ENCODE data around the gene TIGD3. TPM values are rescaled to one million over a fixed set of nuclear protein-coding genes. Genes with fewer than 3 reads are reported as not detected.
"Not testable (repeated sequence)": the region's sequence is repeated elsewhere in the genome, so short reads cannot be mapped to it uniquely, and the experiment has no call there.

The TIGD3 gene
- total RNA-seq, 1 donor from 2014 or later, result 0.20 TPM

- FAIRE-seq (no peak), DNase-seq (ENCODE audit: low read depth) (peak; percentile 68)
- no peaks in the 10 kb centered on the region for H3K27me3 Mint-ChIP-seq (ENCODE audit: low read depth, unreplicated experiment)
- H3K27ac Mint-ChIP-seq (ENCODE audit: unreplicated experiment), result peak overlapping the region; percentile 63
- Histone ChIP-seq H3K9me3 (ENCODE audit: insufficient read depth, low read depth, low read length) (no peaks in the 10 kb centered on the region), H2AFZ (ENCODE audit: low read depth, low read length) (no peak overlapping the region), H3K4me1 (ENCODE audit: insufficient read depth, low read length) (peaks cover 10% of the 10 kb centered on the region), H3K27ac (ENCODE audit: low read depth, low read length) (no peak overlapping the region), H3K79me2 (ENCODE audit: insufficient read depth, low read length) (peaks cover 13% of the 10 kb centered on the region), H4K20me1 (ENCODE audit: insufficient read depth, low read length) (peaks cover 7% of the 10 kb centered on the region), H3K27me3 (ENCODE audit: insufficient read depth, low read length) (no peaks in the 10 kb centered on the region), H3K4me2 (ENCODE audit: low read length) (peak overlapping the region; percentile 35), H3K36me3 (ENCODE audit: insufficient read depth, low read length) (no peaks in the 10 kb centered on the region), H3K9ac (ENCODE audit: low read length) (peak overlapping the region; percentile 14), H3K4me3 (ENCODE audit: insufficient read depth, low read depth, low read length) (no peak overlapping the region)
- no peaks in the 10 kb centered on the region for H3K9me3 Mint-ChIP-seq (ENCODE audit: unreplicated experiment)
- H3K4me3 Mint-ChIP-seq (ENCODE audit: unreplicated experiment), result no peak overlapping the region
- TF ChIP-seq CTCF (IDR thresholded peaks at IDR 0.05; ENCODE audit: insufficient read depth, low read depth, low read length), result peak; percentile 87
- TF ChIP-seq EZH2 (IDR thresholded peaks at IDR 0.05; ENCODE audit: insufficient read depth, low read length), result no peak
- no peaks in the 10 kb centered on the region for H3K4me1 Mint-ChIP-seq (ENCODE audit: low read depth, unreplicated experiment)
- H3K36me3 Mint-ChIP-seq (ENCODE audit: low read depth, unreplicated experiment), result no peaks in the 10 kb centered on the region
Measured at GRCh38 chr11:65329944-65330403, 24.6 kb upstream of the TIGD3 start.

GRCh38 chr11:65330544-65330943 lies 24.0 kb upstream of the TIGD3 start:
- H3K4me1 ChIP-seq (ENCODE audit: insufficient read depth, low read length), result peaks cover 15% of the 10 kb centered on the region
- no peaks in the 10 kb centered on the region for H3K27me3 ChIP-seq (ENCODE audit: insufficient read depth, low read length)
- H3K4me1 Mint-ChIP-seq (ENCODE audit: low read depth, unreplicated experiment), result peaks cover 5% of the 10 kb centered on the region
- no peak overlapping the region for H3K4me3 ChIP-seq (ENCODE audit: insufficient read depth, low read depth, low read length)
- no peaks in the 10 kb centered on the region for H3K27me3 Mint-ChIP-seq (ENCODE audit: low read depth, unreplicated experiment)
- FAIRE-seq (no peak), DNase-seq (ENCODE audit: low read depth) (no peak)
- no peak overlapping the region for H3K4me2 ChIP-seq (ENCODE audit: low read length)
- H3K27ac Mint-ChIP-seq (ENCODE audit: unreplicated experiment), result peak overlapping the region; percentile 62
- H3K36me3 Mint-ChIP-seq (ENCODE audit: low read depth, unreplicated experiment), result no peaks in the 10 kb centered on the region
- peaks cover 18% of the 10 kb centered on the region for H3K79me2 ChIP-seq (ENCODE audit: insufficient read depth, low read length)
- H3K9me3 ChIP-seq (ENCODE audit: insufficient read depth, low read depth, low read length), result no peaks in the 10 kb centered on the region
- H4K20me1 ChIP-seq (ENCODE audit: insufficient read depth, low read length), result peaks cover 13% of the 10 kb centered on the region
- no peak overlapping the region for H3K9ac ChIP-seq (ENCODE audit: low read length)
- H3K9me3 Mint-ChIP-seq (ENCODE audit: unreplicated experiment), result no peaks in the 10 kb centered on the region
- no peak overlapping the region for H3K27ac ChIP-seq (ENCODE audit: low read depth, low read length)
- no peak overlapping the region for H2AFZ ChIP-seq (ENCODE audit: low read depth, low read length)
- TF ChIP-seq CTCF (IDR thresholded peaks at IDR 0.05; ENCODE audit: insufficient read depth, low read depth, low read length) (no peak), EZH2 (IDR thresholded peaks at IDR 0.05; ENCODE audit: insufficient read depth, low read length) (no peak)
- H3K36me3 ChIP-seq (ENCODE audit: insufficient read depth, low read length), result no peaks in the 10 kb centered on the region
- no peak overlapping the region for H3K4me3 Mint-ChIP-seq (ENCODE audit: unreplicated experiment)

GRCh38 chr11:65332591-65332990 lies 22.0 kb upstream of the TIGD3 start:
- not testable (repeated sequence) for H3K27me3 Mint-ChIP-seq (ENCODE audit: low read depth, unreplicated experiment); H3K4me3 ChIP-seq (ENCODE audit: insufficient read depth, low read depth, low read length); H3K4me3 Mint-ChIP-seq (ENCODE audit: unreplicated experiment); H3K27me3 ChIP-seq (ENCODE audit: insufficient read depth, low read length); DNase-seq (ENCODE audit: low read depth); H3K27ac ChIP-seq (ENCODE audit: low read depth, low read length); H3K4me2 ChIP-seq (ENCODE audit: low read length); H3K36me3 ChIP-seq (ENCODE audit: insufficient read depth, low read length); H3K9me3 Mint-ChIP-seq (ENCODE audit: unreplicated experiment); H3K9ac ChIP-seq (ENCODE audit: low read length); H3K36me3 Mint-ChIP-seq (ENCODE audit: low read depth, unreplicated experiment); H3K27ac Mint-ChIP-seq (ENCODE audit: unreplicated experiment); FAIRE-seq; H2AFZ ChIP-seq (ENCODE audit: low read depth, low read length); H3K9me3 ChIP-seq (ENCODE audit: insufficient read depth, low read depth, low read length); H3K4me1 Mint-ChIP-seq (ENCODE audit: low read depth, unreplicated experiment)
- Histone ChIP-seq H4K20me1 (ENCODE audit: insufficient read depth, low read length) (peaks cover 28% of the 10 kb centered on the region), H3K4me1 (ENCODE audit: insufficient read depth, low read length) (peaks cover 16% of the 10 kb centered on the region), H3K79me2 (ENCODE audit: insufficient read depth, low read length) (peaks cover 38% of the 10 kb centered on the region)
